ENCODE data around the gene FALEC.

FALEC gene

GRCh38 chr1:150511985-150512660, 3.4 kb upstream of the FALEC start:
- TF ChIP-seq TARDBP (IDR thresholded peaks at IDR 0.05) = no peak
- no peak for TF ChIP-seq SUZ12 (IDR thresholded peaks at IDR 0.05)
- no peak for TF ChIP-seq ARNT (IDR thresholded peaks at IDR 0.05)
- TF ChIP-seq NFRKB (IDR thresholded peaks at IDR 0.05) = no peak
- no peak for TF ChIP-seq L3MBTL2 (conservative IDR thresholded peaks at IDR 0.05)
- no peak for TF ChIP-seq CTBP1 (IDR thresholded peaks at IDR 0.05; ENCODE audit: borderline replicate concordance)
- no peak for TF ChIP-seq SP1 (IDR thresholded peaks at IDR 0.05)
- TF ChIP-seq BHLHE40 (IDR thresholded peaks at IDR 0.05; ENCODE audit: borderline replicate concordance) = no peak
- TF ChIP-seq FOXM1 (IDR thresholded peaks at IDR 0.05; ENCODE audit: borderline replicate concordance) = no peak
- ChIA-PET CTCF (no interaction called here), POLR2A (interaction anchor here (1.8 kb wide), 1 partner anchor 25 kb away, joined by 5 read pairs; the partner anchor contains the start of gene TARS2)

GRCh38 chr1:150512846-150513245, 2.7 kb upstream of the FALEC start:
- DNase-seq (ENCODE audit: extremely low spot score) = no peak
- CTCF ChIA-PET = interaction anchor here (1.3 kb wide), 1 partner anchor 20 kb away, joined by 4 read pairs; no protein-coding TSS in a partner anchor
- TF ChIP-seq FOXA1 (IDR thresholded peaks at IDR 0.05) = no peak
- TF ChIP-seq ZNF384 (IDR thresholded peaks at IDR 0.05) = no peak
- TF ChIP-seq LEF1 (IDR thresholded peaks at IDR 0.05; ENCODE audit: borderline replicate concordance) = no peak
- TF ChIP-seq L3MBTL2 (conservative IDR thresholded peaks at IDR 0.05) = no peak
- TF ChIP-seq PKNOX1 (IDR thresholded peaks at IDR 0.05) = no peak
- no peak for TF ChIP-seq FOXK2 (IDR thresholded peaks at IDR 0.05)
- no peak for TF ChIP-seq ARNT (IDR thresholded peaks at IDR 0.05)
- TF ChIP-seq SUZ12 (IDR thresholded peaks at IDR 0.05) = no peak
- no peak for TF ChIP-seq HDGF (IDR thresholded peaks at IDR 0.05; ENCODE audit: borderline replicate concordance)
- no peak for TF ChIP-seq SP1 (IDR thresholded peaks at IDR 0.05)
- TF ChIP-seq CTBP1 (IDR thresholded peaks at IDR 0.05; ENCODE audit: borderline replicate concordance) = no peak
- TF ChIP-seq NFRKB (IDR thresholded peaks at IDR 0.05) = no peak
- TF ChIP-seq FOXM1 (IDR thresholded peaks at IDR 0.05; ENCODE audit: borderline replicate concordance) = no peak
- no peak for TF ChIP-seq TARDBP (IDR thresholded peaks at IDR 0.05)
- TF ChIP-seq ELF4 (IDR thresholded peaks at IDR 0.05) = no peak
- POLR2A ChIA-PET = no interaction called here

More at GRCh38 chr1:150511985-150512660, 3.4 kb upstream of the FALEC start:
- DNase-seq (ENCODE audit: extremely low spot score) = no peak

- ChIA-PET CTCF (interaction anchor here (0.9 to 1.3 kb wide), 2 partner anchors 19 to 25 kb away, joined by 3 to 4 read pairs; no protein-coding TSS in a partner anchor), POLR2A (no interaction called here)
- TF ChIP-seq NFRKB (IDR thresholded peaks at IDR 0.05) = no peak
- no peak for TF ChIP-seq ZNF384 (IDR thresholded peaks at IDR 0.05)
- TF ChIP-seq CTBP1 (IDR thresholded peaks at IDR 0.05; ENCODE audit: borderline replicate concordance) = no peak
- no peak for TF ChIP-seq ARNT (IDR thresholded peaks at IDR 0.05)
- TF ChIP-seq FOXM1 (IDR thresholded peaks at IDR 0.05; ENCODE audit: borderline replicate concordance) = no peak
- no peak for TF ChIP-seq LEF1 (IDR thresholded peaks at IDR 0.05; ENCODE audit: borderline replicate concordance)
- DNase-seq (ENCODE audit: extremely low spot score) = no peak
Observed at GRCh38 chr1:150513351-150513791, 2.2 kb upstream of the FALEC start.

GRCh38 chr1:150514260-150514659, 1.3 kb upstream of the FALEC start:
- ChIA-PET POLR2A (interaction anchor here (1.0 to 3.4 kb wide), 3 partner anchors 18 to 150 kb away, joined by 3 to 22 read pairs (median 13); partner anchors contain the start of genes MCL1 and RPRD2), CTCF (interaction anchor here (0.6 to 2.7 kb wide), 4 partner anchors 11 to 47 kb away, joined by 3 to 16 read pairs (median 4); no protein-coding TSS in a partner anchor)
- DNase-seq (ENCODE audit: extremely low spot score) = no peak
- no peak for TF ChIP-seq CTBP1 (IDR thresholded peaks at IDR 0.05; ENCODE audit: borderline replicate concordance)
- TF ChIP-seq PKNOX1 (IDR thresholded peaks at IDR 0.05) = no peak
- TF ChIP-seq LEF1 (IDR thresholded peaks at IDR 0.05; ENCODE audit: borderline replicate concordance) = no peak
- no peak for TF ChIP-seq FOXA1 (IDR thresholded peaks at IDR 0.05)
- no peak for TF ChIP-seq FOXM1 (IDR thresholded peaks at IDR 0.05; ENCODE audit: borderline replicate concordance)
- no peak for TF ChIP-seq TARDBP (IDR thresholded peaks at IDR 0.05)
- no peak for TF ChIP-seq ARNT (IDR thresholded peaks at IDR 0.05)
- TF ChIP-seq NFRKB (IDR thresholded peaks at IDR 0.05) = no peak
- no peak for TF ChIP-seq ZNF384 (IDR thresholded peaks at IDR 0.05)
- no peak for TF ChIP-seq FOXK2 (IDR thresholded peaks at IDR 0.05)
- no peak for TF ChIP-seq HDGF (IDR thresholded peaks at IDR 0.05; ENCODE audit: borderline replicate concordance)
- no peak for TF ChIP-seq SP1 (IDR thresholded peaks at IDR 0.05)
- no peak for TF ChIP-seq BHLHE40 (IDR thresholded peaks at IDR 0.05; ENCODE audit: borderline replicate concordance)
- no peak for TF ChIP-seq ELF4 (IDR thresholded peaks at IDR 0.05)
- TF ChIP-seq L3MBTL2 (conservative IDR thresholded peaks at IDR 0.05) = no peak
- no peak for TF ChIP-seq SUZ12 (IDR thresholded peaks at IDR 0.05)

GRCh38 chr1:150514913-150515327, 632 bp upstream of the FALEC start:
- no peak for DNase-seq (ENCODE audit: extremely low spot score)
- ChIA-PET POLR2A (interaction anchor here (0.6 to 3.4 kb wide), 20 partner anchors 8 to 492 kb away, joined by 3 to 22 read pairs (median 5); partner anchors contain the start of genes ECM1, MCL1, MINDY1 and RPRD2), CTCF (interaction anchor here (1.0 to 2.7 kb wide), 3 partner anchors 18 to 481 kb away, joined by 3 to 21 read pairs (median 16); no protein-coding TSS in a partner anchor)
- TF ChIP-seq LEF1 (IDR thresholded peaks at IDR 0.05; ENCODE audit: borderline replicate concordance) = no peak
- TF ChIP-seq ZNF384 (IDR thresholded peaks at IDR 0.05) = 0 out of 2 replicates have a peak, but pooled peaks have one; percentile 13

- TF ChIP-seq ZNF384 (IDR thresholded peaks at IDR 0.05) = peak; percentile 67
- no peak for TF ChIP-seq PKNOX1 (IDR thresholded peaks at IDR 0.05)
- CTCF ChIA-PET = interaction anchor here (0.6 to 2.7 kb wide), 7 partner anchors 9 to 479 kb away, joined by 3 to 21 read pairs (median 4); no protein-coding TSS in a partner anchor
- peak; percentile 40 for DNase-seq (ENCODE audit: extremely low spot score)
- POLR2A ChIA-PET = interaction anchor here (0.6 to 3.4 kb wide), 23 partner anchors 8 to 490 kb away, joined by 3 to 22 read pairs (median 4); partner anchors contain the start of genes ECM1, MCL1, MINDY1 and RPRD2
Observed at GRCh38 chr1:150516050-150516591, 569 bp downstream of the FALEC start.
